ENCODE data around the gene ZNF189.

ZNF189 gene

DNA sequence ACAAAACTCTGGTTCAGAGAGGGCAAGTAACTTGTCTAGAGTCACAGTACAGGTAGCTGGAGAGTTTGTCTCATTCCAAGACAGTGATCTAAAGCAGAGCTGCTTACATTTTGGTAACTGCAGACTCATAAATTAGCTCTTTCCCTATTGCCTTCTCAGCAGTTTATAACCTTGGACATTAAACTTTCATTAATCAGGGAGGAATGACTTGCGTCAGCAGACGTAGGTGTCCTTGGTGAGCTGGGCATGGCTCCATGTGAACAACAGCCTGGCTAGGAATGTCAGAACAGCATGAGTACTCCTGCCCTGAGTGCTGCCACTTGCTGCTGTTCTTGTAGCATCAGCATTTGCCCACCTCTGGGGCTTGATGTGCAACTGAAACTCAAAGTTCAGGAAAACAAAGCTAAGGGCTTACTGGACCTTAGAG is 39.2 kb downstream of the ZNF189 start:
- Histone ChIP-seq H3K9ac (ENCODE audit: low read length in 2 of 2) (no peak overlapping the region), H3K27ac (ENCODE audit: low read length) (no peak overlapping the region), H3K27me3 (ENCODE audit: control insufficient read depth in 1 of 2, insufficient read depth in 2 of 2, low read length in 2 of 2) (no peaks in the 10 kb centered on the region), H3K9me3 (ENCODE audit: control insufficient read depth in 2 of 2, low read length in 2 of 2) (no peaks in the 10 kb centered on the region), H3K4me3 (ENCODE audit: low read length in 2 of 2) (no peak overlapping the region), H3K36me3 (ENCODE audit: control insufficient read depth in 2 of 2, insufficient read depth in 2 of 2, low read length in 2 of 2) (no peaks in the 10 kb centered on the region), H3K4me1 (ENCODE audit: control insufficient read depth, insufficient read depth, low read length) (no peaks in the 10 kb centered on the region)

DNA sequence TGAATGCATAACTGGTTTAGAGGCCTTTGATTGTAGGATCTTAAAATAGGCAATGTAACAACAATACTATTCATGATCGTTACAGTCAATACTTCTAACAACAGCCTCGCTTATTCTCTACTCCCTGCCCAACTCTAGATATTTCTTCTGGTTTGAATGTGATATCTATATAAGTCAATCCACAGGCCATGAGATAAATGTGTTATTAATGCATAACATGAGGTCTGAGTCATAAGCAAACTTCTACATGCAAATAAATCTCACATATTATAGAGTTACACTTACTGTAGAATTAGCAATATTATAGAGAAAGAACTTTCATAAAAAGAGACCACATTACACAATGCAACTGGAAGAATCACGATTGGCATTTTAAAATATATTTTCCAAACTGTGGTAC is 39.9 kb downstream of the ZNF189 start:
- H3K36me3 ChIP-seq (ENCODE audit: control insufficient read depth in 2 of 2, insufficient read depth in 2 of 2, low read length in 2 of 2): no peaks in the 10 kb centered on the region
- H3K4me3 ChIP-seq (ENCODE audit: low read length in 2 of 2): no peak overlapping the region
- H3K27ac ChIP-seq (ENCODE audit: low read length): no peak overlapping the region

DNA sequence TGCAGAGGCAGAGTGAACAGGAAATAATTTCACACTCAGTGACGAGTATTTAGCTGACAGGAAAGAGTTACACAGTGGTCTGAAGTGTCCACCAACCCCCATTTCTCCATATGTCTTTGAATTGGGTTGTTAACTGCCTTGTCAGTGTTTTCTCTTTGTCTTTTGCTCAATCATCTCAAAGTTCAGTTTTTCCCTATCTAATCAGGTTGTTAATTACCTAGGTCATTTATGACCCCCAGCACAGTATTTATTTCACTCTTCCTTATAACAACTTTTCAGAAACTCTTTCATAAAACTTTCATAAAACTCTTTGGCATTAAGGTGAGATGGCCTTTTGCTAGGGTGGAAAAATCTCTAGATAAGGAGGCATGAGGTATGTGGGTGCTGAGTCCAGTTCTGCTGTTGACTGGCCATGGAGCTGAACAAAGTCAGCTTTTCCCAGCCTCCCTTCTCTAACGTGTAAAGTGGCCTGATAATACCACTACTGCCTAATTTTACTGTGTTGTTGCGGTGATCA is 42.1 kb downstream of the ZNF189 start:
- Histone ChIP-seq H3K9ac (ENCODE audit: low read length in 2 of 2) (no peak overlapping the region), H3K27ac (ENCODE audit: low read length) (no peak overlapping the region), H3K27me3 (ENCODE audit: control insufficient read depth in 1 of 2, insufficient read depth in 2 of 2, low read length in 2 of 2) (peaks cover 4 to 7% of the 10 kb centered on the region in 2 donors), H3K36me3 (ENCODE audit: control insufficient read depth in 2 of 2, insufficient read depth in 2 of 2, low read length in 2 of 2) (no peaks in the 10 kb centered on the region), H3K4me1 (ENCODE audit: control insufficient read depth, insufficient read depth, low read length) (no peaks in the 10 kb centered on the region), H3K4me3 (ENCODE audit: low read length in 2 of 2) (no peak overlapping the region), H3K9me3 (ENCODE audit: control insufficient read depth in 2 of 2, low read length in 2 of 2) (no peaks in the 10 kb centered on the region)

More for the DNA sequence above, 39.9 kb downstream of the ZNF189 start:
- no peaks in the 10 kb centered on the region for H3K9me3 ChIP-seq (ENCODE audit: control insufficient read depth in 2 of 2, low read length in 2 of 2)
- no peaks in the 10 kb centered on the region for H3K4me1 ChIP-seq (ENCODE audit: control insufficient read depth, insufficient read depth, low read length)
- H3K27me3 ChIP-seq (ENCODE audit: control insufficient read depth in 1 of 2, insufficient read depth in 2 of 2, low read length in 2 of 2): peaks cover 0 to 4% of the 10 kb centered on the region in 2 donors
- H3K9ac ChIP-seq (ENCODE audit: low read length in 2 of 2): no peak overlapping the region

DNA sequence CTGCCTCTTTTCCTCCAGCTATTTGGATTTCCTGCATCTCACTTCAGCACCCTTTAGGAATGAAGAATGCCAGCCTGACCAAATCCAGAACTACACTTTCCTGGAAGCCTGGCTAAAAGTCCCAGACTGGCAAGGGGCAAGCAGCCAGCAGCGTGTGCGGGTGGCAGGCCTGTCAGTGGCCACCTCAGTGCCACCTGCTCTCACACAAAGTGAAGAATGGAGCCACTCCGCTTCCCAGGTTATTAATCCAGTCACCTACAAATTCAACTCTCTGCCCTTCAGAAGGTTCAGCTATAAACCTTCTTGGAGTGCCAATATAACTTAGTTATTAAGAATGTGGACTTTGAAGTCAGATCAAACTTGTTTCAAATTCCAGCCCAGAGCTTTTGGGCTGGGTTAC is 43.7 kb downstream of the ZNF189 start:
- Histone ChIP-seq H3K36me3 (ENCODE audit: control insufficient read depth in 2 of 2, insufficient read depth in 2 of 2, low read length in 2 of 2) (no peaks in the 10 kb centered on the region), H3K4me1 (ENCODE audit: control insufficient read depth, insufficient read depth, low read length) (no peaks in the 10 kb centered on the region), H3K27me3 (ENCODE audit: control insufficient read depth in 1 of 2, insufficient read depth in 2 of 2, low read length in 2 of 2) (peaks cover 4 to 7% of the 10 kb centered on the region in 2 donors), H3K4me3 (ENCODE audit: low read length in 2 of 2) (no peak overlapping the region), H3K9ac (ENCODE audit: low read length in 2 of 2) (no peak overlapping the region), H3K9me3 (ENCODE audit: control insufficient read depth in 2 of 2, low read length in 2 of 2) (no peaks in the 10 kb centered on the region), H3K27ac (ENCODE audit: low read length) (no peak overlapping the region)

DNA sequence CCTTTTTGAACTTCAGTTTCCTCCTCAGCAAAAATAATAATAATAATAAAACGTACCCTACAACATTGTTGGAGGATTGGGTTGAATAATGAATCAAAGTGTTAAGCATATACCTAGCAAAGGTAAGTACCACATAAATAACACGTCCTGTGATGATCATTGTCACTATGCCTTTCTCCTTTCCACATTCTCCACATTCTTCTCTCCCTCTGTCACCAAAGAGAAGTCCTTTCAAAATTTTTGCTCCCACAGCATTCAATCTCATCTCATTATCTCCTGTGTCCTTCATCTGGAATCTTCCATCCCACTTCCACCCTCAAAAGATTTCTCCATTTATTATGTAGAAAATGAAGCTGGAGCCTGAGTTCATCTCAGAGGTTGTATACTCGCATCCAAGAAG is 44.1 kb downstream of the ZNF189 start:
- no peak overlapping the region for H3K27ac ChIP-seq (ENCODE audit: low read length)
- H3K9ac ChIP-seq (ENCODE audit: low read length in 2 of 2): no peak overlapping the region

DNA sequence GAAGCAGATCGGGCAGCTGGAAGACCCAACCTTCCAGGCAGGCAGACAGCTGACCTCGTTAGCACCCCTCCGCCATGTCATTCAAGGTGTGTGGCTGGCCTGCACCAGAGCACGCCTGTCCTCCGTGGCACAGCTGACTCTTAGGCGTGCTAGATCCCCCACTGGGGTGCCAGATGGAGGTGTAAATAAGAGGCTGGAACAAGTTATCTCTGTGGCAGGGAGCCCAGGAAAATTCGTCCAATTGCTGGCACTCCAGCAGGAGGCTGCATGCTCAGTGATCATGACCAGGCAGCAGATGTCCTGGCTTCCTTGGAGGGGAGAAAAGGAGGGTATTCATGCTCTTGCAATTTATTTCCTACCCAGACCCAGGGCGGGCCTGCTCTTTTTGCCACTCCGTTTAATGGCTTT is 44.7 kb downstream of the ZNF189 start:
- peaks cover 4 to 7% of the 10 kb centered on the region in 2 donors for H3K27me3 ChIP-seq (ENCODE audit: control insufficient read depth in 1 of 2, insufficient read depth in 2 of 2, low read length in 2 of 2)
- no peaks in the 10 kb centered on the region for H3K4me1 ChIP-seq (ENCODE audit: control insufficient read depth, insufficient read depth, low read length)

More for the DNA sequence above, 44.1 kb downstream of the ZNF189 start:
- H3K4me3 ChIP-seq (ENCODE audit: low read length in 2 of 2): no peak overlapping the region
- no peaks in the 10 kb centered on the region for H3K36me3 ChIP-seq (ENCODE audit: control insufficient read depth in 2 of 2, insufficient read depth in 2 of 2, low read length in 2 of 2)
- H3K4me1 ChIP-seq (ENCODE audit: control insufficient read depth, insufficient read depth, low read length): no peaks in the 10 kb centered on the region
- H3K9me3 ChIP-seq (ENCODE audit: control insufficient read depth in 2 of 2, low read length in 2 of 2): no peaks in the 10 kb centered on the region
- H3K27me3 ChIP-seq (ENCODE audit: control insufficient read depth in 1 of 2, insufficient read depth in 2 of 2, low read length in 2 of 2): peaks cover 4 to 7% of the 10 kb centered on the region in 2 donors

DNA sequence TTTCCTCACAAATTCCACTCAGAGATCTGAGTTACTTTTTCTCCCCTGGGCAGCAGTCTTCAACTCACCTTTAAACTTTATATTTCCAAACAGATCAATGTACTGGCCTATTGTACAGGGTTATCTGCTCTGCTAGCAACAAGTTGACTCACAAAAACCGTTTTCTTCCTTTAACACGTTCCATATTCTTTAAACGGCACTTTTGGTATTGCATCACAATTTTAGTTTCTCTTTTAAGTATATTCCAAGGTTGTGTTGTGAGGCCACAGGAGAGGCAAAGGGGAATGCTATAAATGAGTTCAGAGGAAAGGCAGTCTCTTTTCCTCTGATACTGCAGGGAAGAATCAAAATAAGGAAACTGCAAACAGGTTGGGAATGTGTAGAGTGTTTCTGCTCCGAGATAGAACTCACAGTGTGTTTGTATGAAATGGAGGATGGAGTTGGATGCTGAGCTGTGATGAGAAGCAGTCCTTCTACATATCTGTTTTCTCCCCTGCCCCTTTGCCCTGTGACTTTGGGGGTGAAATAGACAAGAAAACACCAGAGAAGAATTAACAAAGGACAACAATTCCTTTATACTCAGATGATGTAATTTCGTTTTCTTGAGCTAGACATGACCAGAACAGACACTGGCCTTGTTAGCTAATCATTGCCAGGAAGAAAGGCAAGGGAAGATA is 46.8 kb downstream of the ZNF189 start:
- H3K9ac ChIP-seq (ENCODE audit: low read length in 2 of 2): no peak overlapping the region
- no peaks in the 10 kb centered on the region for H3K36me3 ChIP-seq (ENCODE audit: control insufficient read depth in 2 of 2, insufficient read depth in 2 of 2, low read length in 2 of 2)
- no peak overlapping the region for H3K27ac ChIP-seq (ENCODE audit: low read length)
- H3K4me1 ChIP-seq (ENCODE audit: control insufficient read depth, insufficient read depth, low read length): peaks cover 3% of the 10 kb centered on the region
- peaks cover 4 to 7% of the 10 kb centered on the region in 2 donors for H3K27me3 ChIP-seq (ENCODE audit: control insufficient read depth in 1 of 2, insufficient read depth in 2 of 2, low read length in 2 of 2)
- H3K4me3 ChIP-seq (ENCODE audit: low read length in 2 of 2): no peak overlapping the region
- no peaks in the 10 kb centered on the region for H3K9me3 ChIP-seq (ENCODE audit: control insufficient read depth in 2 of 2, low read length in 2 of 2)

More for the DNA sequence above, 44.7 kb downstream of the ZNF189 start:
- Histone ChIP-seq H3K27ac (ENCODE audit: low read length) (no peak overlapping the region), H3K4me3 (ENCODE audit: low read length in 2 of 2) (no peak overlapping the region), H3K9ac (ENCODE audit: low read length in 2 of 2) (no peak overlapping the region), H3K9me3 (ENCODE audit: control insufficient read depth in 2 of 2, low read length in 2 of 2) (no peaks in the 10 kb centered on the region), H3K36me3 (ENCODE audit: control insufficient read depth in 2 of 2, insufficient read depth in 2 of 2, low read length in 2 of 2) (no peaks in the 10 kb centered on the region)

DNA sequence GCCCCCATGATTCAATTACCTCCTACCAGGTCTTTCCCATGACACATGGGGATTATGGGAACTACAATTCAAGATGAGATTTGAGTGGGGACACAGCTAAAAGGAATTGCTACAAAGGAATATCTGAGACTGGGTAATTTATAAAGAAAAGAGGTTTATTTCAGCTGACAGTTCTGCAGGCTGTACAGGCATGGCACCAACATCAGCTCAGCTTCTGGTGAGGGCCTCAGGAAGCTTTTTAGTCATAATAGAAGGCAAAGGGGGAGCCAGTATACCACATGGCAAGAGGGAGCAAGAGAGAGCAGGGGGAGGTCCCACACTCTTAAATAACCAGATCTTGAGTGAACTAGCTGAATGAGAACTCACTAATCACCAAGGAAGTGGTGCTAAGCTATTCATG is 48.1 kb downstream of the ZNF189 start:
- Histone ChIP-seq H3K4me1 (ENCODE audit: control insufficient read depth, insufficient read depth, low read length) (peaks cover 3% of the 10 kb centered on the region), H3K9me3 (ENCODE audit: control insufficient read depth in 2 of 2, low read length in 2 of 2) (no peaks in the 10 kb centered on the region), H3K9ac (ENCODE audit: low read length in 2 of 2) (no peak overlapping the region), H3K4me3 (ENCODE audit: low read length in 2 of 2) (no peak overlapping the region), H3K27me3 (ENCODE audit: control insufficient read depth in 1 of 2, insufficient read depth in 2 of 2, low read length in 2 of 2) (peaks cover 4 to 7% of the 10 kb centered on the region in 2 donors), H3K27ac (ENCODE audit: low read length) (no peak overlapping the region), H3K36me3 (ENCODE audit: control insufficient read depth in 2 of 2, insufficient read depth in 2 of 2, low read length in 2 of 2) (no peaks in the 10 kb centered on the region)

DNA sequence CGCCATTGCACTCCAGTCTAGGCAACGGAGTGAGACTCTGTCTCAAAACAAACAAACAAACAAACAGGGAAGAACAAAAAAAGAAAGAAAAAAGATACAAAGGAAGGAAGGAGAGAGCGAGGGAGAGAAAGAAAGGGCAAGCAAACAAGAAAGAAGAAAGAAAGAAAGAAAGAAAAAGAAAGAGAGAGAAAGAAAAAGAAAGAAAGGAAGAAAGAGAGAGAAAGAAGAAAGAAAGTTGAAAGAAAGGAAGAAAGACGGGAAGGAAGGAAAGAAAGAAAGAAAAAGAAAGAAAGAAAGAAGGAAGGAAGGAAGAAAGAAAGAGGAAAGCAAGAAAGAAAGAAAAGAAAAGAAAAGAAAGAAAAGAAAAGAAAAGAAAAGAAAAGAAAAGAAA is 50.0 kb downstream of the ZNF189 start:
- Histone ChIP-seq H3K9ac (ENCODE audit: low read length in 2 of 2) (no peak overlapping the region), H3K4me1 (ENCODE audit: control insufficient read depth, insufficient read depth, low read length) (peaks cover 3% of the 10 kb centered on the region), H3K4me3 (ENCODE audit: low read length in 2 of 2) (peak overlapping the region in 1 of 2 donors; percentile 76), H3K9me3 (ENCODE audit: control insufficient read depth in 2 of 2, low read length in 2 of 2) (no peaks in the 10 kb centered on the region), H3K36me3 (ENCODE audit: control insufficient read depth in 2 of 2, insufficient read depth in 2 of 2, low read length in 2 of 2) (no peaks in the 10 kb centered on the region), H3K27me3 (ENCODE audit: control insufficient read depth in 1 of 2, insufficient read depth in 2 of 2, low read length in 2 of 2) (peaks cover 3 to 4% of the 10 kb centered on the region in 2 donors), H3K27ac (ENCODE audit: low read length) (no peak overlapping the region)

DNA sequence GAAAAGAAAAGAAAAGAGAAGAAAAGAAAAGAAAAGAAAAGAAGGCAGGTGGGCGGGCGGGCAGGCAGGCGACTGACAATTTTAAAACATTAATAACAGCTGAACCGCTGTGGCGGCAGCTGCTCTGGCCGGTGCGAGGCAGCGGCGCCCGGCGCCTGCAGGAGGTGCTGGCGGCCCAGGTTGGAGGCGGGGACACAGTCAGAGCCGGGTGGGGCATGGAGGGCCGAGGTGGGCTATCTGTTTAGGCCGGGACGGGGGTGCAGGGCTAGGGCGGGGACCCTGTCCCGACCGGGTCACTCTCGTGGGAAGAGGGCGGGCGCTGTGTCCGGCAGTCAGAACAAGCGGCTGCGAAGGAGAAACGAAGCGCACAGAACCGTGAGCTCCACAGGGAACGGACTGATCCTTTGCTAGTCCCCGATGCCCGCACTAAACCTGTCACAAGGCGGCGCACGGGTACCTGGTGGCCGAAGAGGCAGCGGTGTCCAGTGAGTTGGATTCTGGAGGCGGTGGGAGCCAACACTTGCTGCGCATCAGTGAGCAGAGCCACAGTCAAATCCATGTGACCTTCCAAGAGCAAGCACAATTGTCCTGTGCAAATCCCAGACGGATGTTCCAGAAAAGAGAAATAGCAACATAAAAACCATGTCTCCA is 50.5 kb downstream of the ZNF189 start:
- peaks cover 3% of the 10 kb centered on the region for H3K4me1 ChIP-seq (ENCODE audit: control insufficient read depth, insufficient read depth, low read length)
- H3K9me3 ChIP-seq (ENCODE audit: control insufficient read depth in 2 of 2, low read length in 2 of 2): no peaks in the 10 kb centered on the region
- no peak overlapping the region for H3K9ac ChIP-seq (ENCODE audit: low read length in 2 of 2)
- peak overlapping the region; percentile 70 to 76 for H3K4me3 ChIP-seq (ENCODE audit: low read length in 2 of 2)
- peaks cover 3 to 4% of the 10 kb centered on the region in 2 donors for H3K27me3 ChIP-seq (ENCODE audit: control insufficient read depth in 1 of 2, insufficient read depth in 2 of 2, low read length in 2 of 2)
- no peak overlapping the region for H3K27ac ChIP-seq (ENCODE audit: low read length)
- no peaks in the 10 kb centered on the region for H3K36me3 ChIP-seq (ENCODE audit: control insufficient read depth in 2 of 2, insufficient read depth in 2 of 2, low read length in 2 of 2)

DNA sequence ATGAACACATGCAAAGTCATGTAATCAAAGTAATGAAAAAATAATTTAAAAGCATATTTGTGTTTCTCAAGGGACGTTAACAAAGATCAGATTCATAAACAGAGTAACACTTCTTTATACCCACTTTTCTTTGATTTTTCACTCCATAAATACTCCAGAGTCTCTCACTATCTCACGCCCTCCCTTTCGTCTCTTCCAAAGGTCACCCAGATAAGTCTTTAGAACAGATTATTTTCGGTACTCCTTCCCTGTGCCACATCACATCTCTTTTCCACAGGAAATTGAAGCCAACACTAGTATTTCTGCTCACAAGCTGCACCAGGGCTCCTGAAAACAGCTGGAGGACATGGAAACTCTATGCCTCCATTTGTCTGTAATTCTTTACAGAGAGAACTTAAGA is 52.3 kb downstream of the ZNF189 start:
- no peaks in the 10 kb centered on the region for H3K9me3 ChIP-seq (ENCODE audit: control insufficient read depth in 2 of 2, low read length in 2 of 2)
- H3K4me3 ChIP-seq (ENCODE audit: low read length in 2 of 2): no peak overlapping the region
- H3K27me3 ChIP-seq (ENCODE audit: control insufficient read depth in 1 of 2, insufficient read depth in 2 of 2, low read length in 2 of 2): no peaks in the 10 kb centered on the region
- H3K4me1 ChIP-seq (ENCODE audit: control insufficient read depth, insufficient read depth, low read length): peaks cover 3% of the 10 kb centered on the region
- no peak overlapping the region for H3K9ac ChIP-seq (ENCODE audit: low read length in 2 of 2)
- H3K36me3 ChIP-seq (ENCODE audit: control insufficient read depth in 2 of 2, insufficient read depth in 2 of 2, low read length in 2 of 2): no peaks in the 10 kb centered on the region
- H3K27ac ChIP-seq (ENCODE audit: low read length): no peak overlapping the region

Measured in stomach smooth muscle (tissue), 2 donors.